ENCODE data around the gene GNB1L. TPM values are rescaled to one million over a fixed set of nuclear protein-coding genes. Genes with fewer than 3 reads are reported as not detected.
A peak's percentile ranks its signal among the peaks of the same experiment; 100 is the strongest.

GNB1L gene
- total RNA-seq, 1 experiment from 2014 or later = 18.0 TPM

DNA sequence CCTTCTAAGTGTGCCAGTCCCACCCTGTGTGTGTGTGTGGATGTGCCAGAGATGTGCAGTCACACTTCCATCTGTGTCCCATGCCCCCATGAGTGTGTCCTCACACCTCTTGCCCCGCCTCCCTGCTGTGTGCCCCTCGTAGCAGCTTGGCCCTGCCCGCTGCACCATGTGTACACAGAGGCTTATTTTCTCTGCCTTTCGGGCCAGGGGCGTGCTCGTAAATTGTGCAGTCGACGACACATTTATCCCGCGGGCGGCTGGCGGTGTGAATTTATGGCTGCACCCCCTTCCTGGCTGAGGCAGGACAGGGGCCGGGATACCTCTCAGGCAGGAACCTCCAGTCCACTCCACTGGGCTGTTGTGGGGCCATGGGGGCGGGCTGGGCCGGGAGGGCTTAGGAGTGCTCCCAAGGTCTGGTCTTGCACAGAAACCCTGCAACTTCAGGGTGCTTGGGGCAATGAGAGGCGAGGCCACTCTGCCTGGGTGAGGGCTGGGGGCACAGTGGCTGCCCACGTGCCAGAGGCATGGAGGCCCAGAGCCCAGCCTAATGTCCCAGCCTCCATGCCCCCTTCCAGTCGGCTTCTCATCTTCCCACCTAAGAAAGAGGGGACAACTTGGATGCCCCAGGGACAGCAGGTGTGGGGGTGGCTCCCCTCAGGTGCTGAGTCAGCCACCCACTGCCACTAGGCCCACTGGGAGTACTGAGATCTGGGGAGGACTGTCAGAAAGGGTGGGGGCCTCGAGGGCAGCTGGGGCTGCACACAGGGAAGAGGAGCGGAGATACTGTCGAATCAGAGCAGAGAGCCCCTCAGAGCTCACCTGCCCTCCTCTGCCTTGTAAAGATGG is 118.8 kb downstream of the GNB1L start (continued):
- no peak for TF ChIP-seq SMAD3 (CRISPR knock-in tag; IDR thresholded peaks at IDR 0.05; ENCODE audit: borderline replicate concordance)
- TF ChIP-seq TCF7 (CRISPR knock-in tag; IDR thresholded peaks at IDR 0.05; ENCODE audit: low read depth) = no peak
- TF ChIP-seq, protein P1, sequence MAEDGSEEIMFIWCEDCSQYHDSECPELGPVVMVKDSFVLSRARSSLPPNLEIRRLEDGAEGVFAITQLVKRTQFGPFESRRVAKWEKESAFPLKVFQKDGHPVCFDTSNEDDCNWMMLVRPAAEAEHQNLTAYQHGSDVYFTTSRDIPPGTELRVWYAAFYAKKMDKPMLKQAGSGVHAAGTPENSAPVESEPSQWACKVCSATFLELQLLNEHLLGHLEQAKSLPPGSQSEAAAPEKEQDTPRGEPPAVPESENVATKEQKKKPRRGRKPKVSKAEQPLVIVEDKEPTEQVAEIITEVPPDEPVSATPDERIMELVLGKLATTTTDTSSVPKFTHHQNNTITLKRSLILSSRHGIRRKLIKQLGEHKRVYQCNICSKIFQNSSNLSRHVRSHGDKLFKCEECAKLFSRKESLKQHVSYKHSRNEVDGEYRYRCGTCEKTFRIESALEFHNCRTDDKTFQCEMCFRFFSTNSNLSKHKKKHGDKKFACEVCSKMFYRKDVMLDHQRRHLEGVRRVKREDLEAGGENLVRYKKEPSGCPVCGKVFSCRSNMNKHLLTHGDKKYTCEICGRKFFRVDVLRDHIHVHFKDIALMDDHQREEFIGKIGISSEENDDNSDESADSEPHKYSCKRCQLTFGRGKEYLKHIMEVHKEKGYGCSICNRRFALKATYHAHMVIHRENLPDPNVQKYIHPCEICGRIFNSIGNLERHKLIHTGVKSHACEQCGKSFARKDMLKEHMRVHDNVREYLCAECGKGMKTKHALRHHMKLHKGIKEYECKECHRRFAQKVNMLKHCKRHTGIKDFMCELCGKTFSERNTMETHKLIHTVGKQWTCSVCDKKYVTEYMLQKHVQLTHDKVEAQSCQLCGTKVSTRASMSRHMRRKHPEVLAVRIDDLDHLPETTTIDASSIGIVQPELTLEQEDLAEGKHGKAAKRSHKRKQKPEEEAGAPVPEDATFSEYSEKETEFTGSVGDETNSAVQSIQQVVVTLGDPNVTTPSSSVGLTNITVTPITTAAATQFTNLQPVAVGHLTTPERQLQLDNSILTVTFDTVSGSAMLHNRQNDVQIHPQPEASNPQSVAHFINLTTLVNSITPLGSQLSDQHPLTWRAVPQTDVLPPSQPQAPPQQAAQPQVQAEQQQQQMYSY (CRISPR knock-in tag; IDR thresholded peaks at IDR 0.05) = no peak
- TF ChIP-seq HMGXB4 (CRISPR knock-in tag; IDR thresholded peaks at IDR 0.05) = no peak
- no peak for TF ChIP-seq FOXJ3 (CRISPR knock-in tag; IDR thresholded peaks at IDR 0.05; ENCODE audit: borderline replicate concordance)
- TF ChIP-seq MXD4 (CRISPR knock-in tag; IDR thresholded peaks at IDR 0.05; ENCODE audit: borderline replicate concordance) = no peak

GRCh38 chr22:19734837-19735382 is 119.8 kb downstream of the GNB1L start:
- no peak for ATAC-seq
- H3K27ac Mint-ChIP-seq = no peak overlapping the region

GRCh38 chr22:19734163-19734562 is 120.5 kb downstream of the GNB1L start:
- DNase-seq (ENCODE audit: low spot score) (no peak), ATAC-seq (no peak)
- ChIA-PET POLR2A (no interaction called here), CTCF (no interaction called here)
- Mint-ChIP-seq H3K27ac (no peak overlapping the region), H3K4me3 (no peak overlapping the region), H3K9me3 (no peaks in the 10 kb centered on the region), H3K36me3 (no peaks in the 10 kb centered on the region), H3K4me1 (no peaks in the 10 kb centered on the region), H3K27me3 (ENCODE audit: low read depth) (peaks cover 14% of the 10 kb centered on the region)
- TF ChIP-seq SMAD3 (CRISPR knock-in tag; IDR thresholded peaks at IDR 0.05; ENCODE audit: borderline replicate concordance) (no peak), ZNF512 (CRISPR knock-in tag; IDR thresholded peaks at IDR 0.05; ENCODE audit: borderline replicate concordance) (no peak), ZNF219 (CRISPR knock-in tag; IDR thresholded peaks at IDR 0.05; ENCODE audit: borderline replicate concordance) (no peak), OVOL2 (CRISPR knock-in tag; IDR thresholded peaks at IDR 0.05; ENCODE audit: borderline replicate concordance) (no peak)
- TF ChIP-seq, protein P2, sequence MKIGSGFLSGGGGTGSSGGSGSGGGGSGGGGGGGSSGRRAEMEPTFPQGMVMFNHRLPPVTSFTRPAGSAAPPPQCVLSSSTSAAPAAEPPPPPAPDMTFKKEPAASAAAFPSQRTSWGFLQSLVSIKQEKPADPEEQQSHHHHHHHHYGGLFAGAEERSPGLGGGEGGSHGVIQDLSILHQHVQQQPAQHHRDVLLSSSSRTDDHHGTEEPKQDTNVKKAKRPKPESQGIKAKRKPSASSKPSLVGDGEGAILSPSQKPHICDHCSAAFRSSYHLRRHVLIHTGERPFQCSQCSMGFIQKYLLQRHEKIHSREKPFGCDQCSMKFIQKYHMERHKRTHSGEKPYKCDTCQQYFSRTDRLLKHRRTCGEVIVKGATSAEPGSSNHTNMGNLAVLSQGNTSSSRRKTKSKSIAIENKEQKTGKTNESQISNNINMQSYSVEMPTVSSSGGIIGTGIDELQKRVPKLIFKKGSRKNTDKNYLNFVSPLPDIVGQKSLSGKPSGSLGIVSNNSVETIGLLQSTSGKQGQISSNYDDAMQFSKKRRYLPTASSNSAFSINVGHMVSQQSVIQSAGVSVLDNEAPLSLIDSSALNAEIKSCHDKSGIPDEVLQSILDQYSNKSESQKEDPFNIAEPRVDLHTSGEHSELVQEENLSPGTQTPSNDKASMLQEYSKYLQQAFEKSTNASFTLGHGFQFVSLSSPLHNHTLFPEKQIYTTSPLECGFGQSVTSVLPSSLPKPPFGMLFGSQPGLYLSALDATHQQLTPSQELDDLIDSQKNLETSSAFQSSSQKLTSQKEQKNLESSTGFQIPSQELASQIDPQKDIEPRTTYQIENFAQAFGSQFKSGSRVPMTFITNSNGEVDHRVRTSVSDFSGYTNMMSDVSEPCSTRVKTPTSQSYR (CRISPR knock-in tag; IDR thresholded peaks at IDR 0.05) = no peak

More at GRCh38 chr22:19734837-19735382, 119.8 kb downstream of the GNB1L start:
- Mint-ChIP-seq H3K4me1 (no peaks in the 10 kb centered on the region), H3K27me3 (ENCODE audit: low read depth) (peaks cover 7% of the 10 kb centered on the region), H3K4me3 (no peak overlapping the region), H3K9me3 (no peaks in the 10 kb centered on the region), H3K36me3 (no peaks in the 10 kb centered on the region)
- POLR2A ChIA-PET = no interaction called here
- no peak for DNase-seq (ENCODE audit: low spot score)
- peak; percentile 78; the same call in 1 of the 2 replicates for TF ChIP-seq ZNF263 (CRISPR knock-in tag; IDR thresholded peaks at IDR 0.05; ENCODE audit: low read depth)
- TF ChIP-seq, protein P3, sequence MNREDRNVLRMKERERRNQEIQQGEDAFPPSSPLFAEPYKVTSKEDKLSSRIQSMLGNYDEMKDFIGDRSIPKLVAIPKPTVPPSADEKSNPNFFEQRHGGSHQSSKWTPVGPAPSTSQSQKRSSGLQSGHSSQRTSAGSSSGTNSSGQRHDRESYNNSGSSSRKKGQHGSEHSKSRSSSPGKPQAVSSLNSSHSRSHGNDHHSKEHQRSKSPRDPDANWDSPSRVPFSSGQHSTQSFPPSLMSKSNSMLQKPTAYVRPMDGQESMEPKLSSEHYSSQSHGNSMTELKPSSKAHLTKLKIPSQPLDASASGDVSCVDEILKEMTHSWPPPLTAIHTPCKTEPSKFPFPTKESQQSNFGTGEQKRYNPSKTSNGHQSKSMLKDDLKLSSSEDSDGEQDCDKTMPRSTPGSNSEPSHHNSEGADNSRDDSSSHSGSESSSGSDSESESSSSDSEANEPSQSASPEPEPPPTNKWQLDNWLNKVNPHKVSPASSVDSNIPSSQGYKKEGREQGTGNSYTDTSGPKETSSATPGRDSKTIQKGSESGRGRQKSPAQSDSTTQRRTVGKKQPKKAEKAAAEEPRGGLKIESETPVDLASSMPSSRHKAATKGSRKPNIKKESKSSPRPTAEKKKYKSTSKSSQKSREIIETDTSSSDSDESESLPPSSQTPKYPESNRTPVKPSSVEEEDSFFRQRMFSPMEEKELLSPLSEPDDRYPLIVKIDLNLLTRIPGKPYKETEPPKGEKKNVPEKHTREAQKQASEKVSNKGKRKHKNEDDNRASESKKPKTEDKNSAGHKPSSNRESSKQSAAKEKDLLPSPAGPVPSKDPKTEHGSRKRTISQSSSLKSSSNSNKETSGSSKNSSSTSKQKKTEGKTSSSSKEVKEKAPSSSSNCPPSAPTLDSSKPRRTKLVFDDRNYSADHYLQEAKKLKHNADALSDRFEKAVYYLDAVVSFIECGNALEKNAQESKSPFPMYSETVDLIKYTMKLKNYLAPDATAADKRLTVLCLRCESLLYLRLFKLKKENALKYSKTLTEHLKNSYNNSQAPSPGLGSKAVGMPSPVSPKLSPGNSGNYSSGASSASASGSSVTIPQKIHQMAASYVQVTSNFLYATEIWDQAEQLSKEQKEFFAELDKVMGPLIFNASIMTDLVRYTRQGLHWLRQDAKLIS (CRISPR knock-in tag; IDR thresholded peaks at IDR 0.05; ENCODE audit: borderline replicate concordance) = no peak
- CTCF ChIA-PET = interaction anchor here (0.7 to 1.2 kb wide), 2 partner anchors 11 to 175 kb away, joined by 3 read pairs; no protein-coding TSS in a partner anchor

Data from WTC11 (cell line).